ENCODE results near the gene PACS1. TPM values are rescaled to one million over a fixed set of nuclear protein-coding genes. Genes with fewer than 3 reads are reported as not detected.
"Not testable (repeated sequence)": the region's sequence is repeated elsewhere in the genome, so short reads cannot be mapped to it uniquely, and the experiment has no call there.

Gene PACS1
- total RNA-seq, 1 donor from 2014 or later: 138 TPM

DNA sequence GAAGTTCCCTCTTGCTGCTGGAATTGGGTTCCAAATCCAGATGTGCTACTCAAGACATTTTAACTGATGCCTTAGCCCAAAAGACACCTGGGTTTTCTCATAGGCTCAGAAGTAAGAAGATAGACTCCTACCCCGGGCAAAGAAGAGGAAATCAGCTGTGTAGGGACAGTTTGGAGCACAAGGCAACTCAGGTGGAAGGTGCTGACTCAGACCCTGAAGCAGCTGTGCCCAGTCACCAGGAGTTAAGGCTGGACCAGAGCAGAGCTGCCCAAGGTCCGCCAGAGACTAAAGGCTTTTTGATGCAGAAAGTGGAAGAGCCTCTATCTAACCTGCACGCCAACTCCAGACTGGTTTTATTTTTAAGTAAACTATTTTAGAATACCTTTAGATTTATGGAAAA, 177.7 kb downstream of the PACS1 start:
- Histone ChIP-seq H3K27ac (no peak overlapping the region), H3K36me3 (peaks cover 14 to 28% of the 10 kb centered on the region in 2 donors), H3K9me3 (no peaks in the 10 kb centered on the region), H3K4me1 (no peaks in the 10 kb centered on the region), H3K27me3 (no peaks in the 10 kb centered on the region), H3K4me3 (no peak overlapping the region)
- TF ChIP-seq, protein P1, sequence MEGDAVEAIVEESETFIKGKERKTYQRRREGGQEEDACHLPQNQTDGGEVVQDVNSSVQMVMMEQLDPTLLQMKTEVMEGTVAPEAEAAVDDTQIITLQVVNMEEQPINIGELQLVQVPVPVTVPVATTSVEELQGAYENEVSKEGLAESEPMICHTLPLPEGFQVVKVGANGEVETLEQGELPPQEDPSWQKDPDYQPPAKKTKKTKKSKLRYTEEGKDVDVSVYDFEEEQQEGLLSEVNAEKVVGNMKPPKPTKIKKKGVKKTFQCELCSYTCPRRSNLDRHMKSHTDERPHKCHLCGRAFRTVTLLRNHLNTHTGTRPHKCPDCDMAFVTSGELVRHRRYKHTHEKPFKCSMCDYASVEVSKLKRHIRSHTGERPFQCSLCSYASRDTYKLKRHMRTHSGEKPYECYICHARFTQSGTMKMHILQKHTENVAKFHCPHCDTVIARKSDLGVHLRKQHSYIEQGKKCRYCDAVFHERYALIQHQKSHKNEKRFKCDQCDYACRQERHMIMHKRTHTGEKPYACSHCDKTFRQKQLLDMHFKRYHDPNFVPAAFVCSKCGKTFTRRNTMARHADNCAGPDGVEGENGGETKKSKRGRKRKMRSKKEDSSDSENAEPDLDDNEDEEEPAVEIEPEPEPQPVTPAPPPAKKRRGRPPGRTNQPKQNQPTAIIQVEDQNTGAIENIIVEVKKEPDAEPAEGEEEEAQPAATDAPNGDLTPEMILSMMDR (IDR thresholded peaks at IDR 0.05): no peak
- intact Hi-C loops (cut with DNase I): no loop called here
- DNase-seq (ENCODE audit: low spot score in 2 of 2): no peak

DNA sequence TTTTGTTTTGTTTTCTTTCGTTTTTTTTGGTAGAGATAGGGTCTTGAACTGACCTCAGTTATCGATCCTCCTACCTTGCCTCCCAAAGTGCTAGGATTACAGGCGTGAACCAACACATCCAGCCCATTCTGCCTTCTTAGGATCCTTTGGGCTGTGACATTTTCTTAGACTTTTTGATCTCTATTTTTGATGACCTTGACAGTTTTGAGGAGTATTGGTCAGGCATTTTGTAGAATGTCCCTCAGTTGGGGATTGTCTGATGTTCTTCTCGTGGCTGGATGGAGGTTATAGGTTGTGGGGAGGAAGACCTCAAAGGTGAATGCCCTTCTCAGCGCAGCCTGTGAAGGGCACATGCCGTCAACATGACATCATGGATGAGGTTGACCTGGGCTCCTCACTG, 178.8 kb downstream of the PACS1 start:
- TF ChIP-seq, protein P1 (IDR thresholded peaks at IDR 0.05): no peak
- no peak for DNase-seq (ENCODE audit: low spot score in 2 of 2)
- Histone ChIP-seq H3K27ac (no peak overlapping the region), H3K9me3 (no peaks in the 10 kb centered on the region), H3K4me1 (no peaks in the 10 kb centered on the region), H3K27me3 (no peaks in the 10 kb centered on the region), H3K4me3 (no peak overlapping the region), H3K36me3 (peaks cover 6 to 17% of the 10 kb centered on the region in 2 donors)
- intact Hi-C loops (cut with DNase I): no loop called here

DNA sequence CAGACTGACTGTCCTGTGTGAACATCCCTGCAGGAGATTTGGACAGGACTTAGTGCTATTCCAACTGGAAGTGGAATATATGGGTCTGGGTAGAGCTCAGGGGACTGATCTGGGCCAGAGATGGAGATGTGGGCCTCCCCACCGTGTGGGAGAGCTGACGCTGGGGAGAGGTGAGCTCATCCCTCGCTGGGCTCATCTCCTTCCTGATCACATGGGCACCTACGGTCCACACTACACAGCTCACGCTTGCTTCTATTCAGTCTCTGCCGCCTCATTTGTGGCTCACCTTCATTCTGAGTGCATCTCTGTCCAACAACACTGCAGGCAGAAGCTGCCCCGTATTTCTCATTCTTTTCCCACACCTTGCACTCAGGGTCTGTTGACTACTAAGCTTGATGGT, 181.7 kb downstream of the PACS1 start:
- H3K4me3 ChIP-seq: no peak overlapping the region
- H3K4me1 ChIP-seq: peaks cover 1 to 2% of the 10 kb centered on the region in 2 donors
- H3K9me3 ChIP-seq: no peaks in the 10 kb centered on the region
- intact Hi-C loops (cut with DNase I): no loop called here
- no peak overlapping the region for H3K27ac ChIP-seq
- TF ChIP-seq, protein P1 (IDR thresholded peaks at IDR 0.05): no peak
- peaks cover 0 to 5% of the 10 kb centered on the region in 2 donors for H3K36me3 ChIP-seq
- no peaks in the 10 kb centered on the region for H3K27me3 ChIP-seq
- no peak for DNase-seq (ENCODE audit: low spot score in 2 of 2)

DNA sequence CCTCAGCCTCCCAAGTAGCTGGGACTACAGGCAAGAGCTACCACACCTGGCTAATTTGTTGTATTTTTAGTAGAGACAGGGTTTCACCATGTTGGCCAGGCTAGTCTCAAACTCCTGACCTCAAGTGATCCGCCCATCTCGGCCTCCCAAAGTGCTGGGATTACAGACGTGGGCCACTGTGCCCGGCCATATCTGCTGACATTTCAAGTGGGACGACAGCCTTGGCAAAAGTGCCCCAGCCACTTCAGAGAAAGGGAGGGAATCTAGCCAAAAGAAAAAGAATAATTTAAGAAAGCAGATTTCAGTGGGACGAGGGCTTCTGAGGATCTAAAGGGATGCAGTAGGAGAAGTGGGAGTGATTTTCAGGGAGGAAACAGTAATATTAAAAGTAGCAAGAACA, 183.0 kb downstream of the PACS1 start:
- H3K36me3 ChIP-seq; H3K9me3 ChIP-seq; intact Hi-C loops (cut with DNase I): not testable (repeated sequence)

DNA sequence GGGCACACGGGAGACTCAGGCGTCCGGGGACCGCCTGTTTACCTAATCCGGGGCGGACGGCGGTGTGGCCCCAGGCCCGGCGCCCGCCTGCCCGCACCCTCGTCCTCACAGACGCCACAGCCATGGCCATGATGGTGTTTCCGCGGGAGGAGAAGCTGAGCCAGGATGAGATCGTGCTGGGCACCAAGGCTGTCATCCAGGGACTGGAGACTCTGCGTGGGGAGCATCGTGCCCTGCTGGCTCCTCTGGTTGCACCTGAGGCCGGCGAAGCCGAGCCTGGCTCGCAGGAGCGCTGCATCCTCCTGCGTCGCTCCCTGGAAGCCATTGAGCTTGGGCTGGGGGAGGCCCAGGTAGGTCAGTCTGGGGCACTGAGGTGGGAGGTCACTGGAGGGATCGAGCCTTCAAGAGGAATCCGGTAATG, 188.4 kb downstream of the PACS1 start:
- Histone ChIP-seq H3K27me3 (no peaks in the 10 kb centered on the region), H3K36me3 (peaks cover 19 to 35% of the 10 kb centered on the region in 2 donors), H3K9me3 (no peaks in the 10 kb centered on the region), H3K27ac (peak overlapping the region; percentile 76 to 78), H3K4me3 (peak overlapping the region; percentile 90 to 91), H3K4me1 (peaks cover 8 to 9% of the 10 kb centered on the region in 2 donors)
- TF ChIP-seq, protein P1 (IDR thresholded peaks at IDR 0.05): no peak
- no peak for DNase-seq (ENCODE audit: low spot score in 2 of 2)
- intact Hi-C loops (cut with DNase I): loop anchor here (1.0 kb wide), 1 partner anchor 36 kb away; no protein-coding TSS in a partner anchor

More for the DNA sequence above, 183.0 kb downstream of the PACS1 start:
- not testable (repeated sequence) for H3K4me3 ChIP-seq; H3K27ac ChIP-seq; H3K27me3 ChIP-seq; H3K4me1 ChIP-seq; DNase-seq (ENCODE audit: low spot score in 2 of 2)

DNA sequence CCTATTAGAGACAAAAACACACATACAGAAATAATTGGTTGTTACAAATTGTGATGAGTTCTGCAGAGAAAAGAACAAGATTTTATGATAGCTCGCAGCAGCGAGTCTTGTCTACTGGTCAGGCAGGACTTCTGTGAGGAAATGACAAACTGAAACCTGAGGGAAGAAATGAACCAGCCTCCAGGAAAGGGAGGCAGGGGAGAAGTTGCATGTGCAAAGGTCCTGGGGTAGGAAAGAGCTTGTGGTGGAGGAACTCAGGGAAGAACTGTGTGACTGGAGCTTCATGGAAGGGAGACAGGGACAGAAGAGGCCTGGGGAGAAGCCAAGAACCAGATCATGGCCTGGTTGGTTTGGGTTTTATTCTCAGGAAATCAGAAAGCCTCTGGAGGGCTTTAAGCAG, 189.2 kb downstream of the PACS1 start:
- Histone ChIP-seq H3K27me3 (no peaks in the 10 kb centered on the region), H3K36me3 (peaks cover 23 to 35% of the 10 kb centered on the region in 2 donors), H3K27ac (no peak overlapping the region), H3K9me3 (no peaks in the 10 kb centered on the region), H3K4me1 (peaks cover 8 to 9% of the 10 kb centered on the region in 2 donors), H3K4me3 (peak overlapping the region in 1 of 2 donors; percentile 91)
- intact Hi-C loops (cut with DNase I): no loop called here
- TF ChIP-seq, protein P1 (IDR thresholded peaks at IDR 0.05): no peak
- DNase-seq (ENCODE audit: low spot score in 2 of 2): no peak
